H1 (cell line): ENCODE data around the gene ELAVL1. TPM values are rescaled to one million over a fixed set of nuclear protein-coding genes. Genes with fewer than 3 reads are reported as not detected.

Experiments
- EZH2 ChIP-seq: fragments of 200-600 bp; sonication (generic); IDR thresholded peaks from 2 replicates; pipeline ENCODE4 v1.7.1; 2012; ENCODE audit warnings: low read depth, mild to moderate bottlenecking, moderate library complexity, low read length, inconsistent platforms; ENCODE audit not compliant: severe bottlenecking
- RFX5 ChIP-seq: IDR thresholded peaks from 2 replicates; pipeline ENCODE4 v1.6.1; 2011; ENCODE audit warnings: low read depth, low read length, improper control_type of control experiment, borderline replicate concordance
- polyA plus RNA-seq, 7 experiments: library from polyadenylated mRNA; depleted of rRNA in 3 of 7; stranded (reverse) in 5 of 7; unstranded in 2 of 7; fragments of >200 nt in 5 of 7; fragments of 200-250 nt in 2 of 7; gene quantifications; 1 replicate in 5 of 7; 2 replicates in 1 of 7; 4 replicates in 1 of 7; pipeline versions ENCODE4 v1.2.1 to v1.2.3, GENCODE V29; 2011 to 2013; ENCODE audit warnings: missing spikeins in 2 of 7, mixed read lengths in 2 of 7
- total RNA-seq: library from RNA; stranded (reverse); fragmentation: NEBNext Ultra II Directional; extraction: Animal tissue kit (Norgen Biotek cat#: 25700); gene quantifications from 2 replicates; pipeline ENCODE4 v1.2.1, GENCODE V29; 2021
- TF ChIP-seq, protein P1 (sequence below): fragments of 300-600 bp; sonication (generic); IDR thresholded peaks from 2 replicates; pipeline ENCODE4 v1.7.1; 2012; ENCODE audit warnings: low read length, moderate library complexity, mild to moderate bottlenecking, inconsistent platforms; ENCODE audit not compliant: insufficient replicate concordance
- TF ChIP-seq, protein P2 (sequence below), 3 experiments: IDR thresholded peaks; 1 replicate in 2 of 3; 2 replicates in 1 of 3; pipeline versions ENCODE4 v1.5.1 to v1.6.1; 2011; ENCODE audit warnings: low read length in 3 of 3, mild to moderate bottlenecking in 3 of 3, inconsistent platforms in 2 of 3, low read depth in 1 of 3, moderate library complexity in 1 of 3; ENCODE audit not compliant: insufficient read depth in 1 of 3; ENCODE audit errors: control extremely low read depth in 1 of 3

The ELAVL1 gene
- total and polyA plus RNA-seq, 2 of the 8 experiments (the other 6 are each of a cell fraction or from before 2014, with no cell fraction given), result 56.7 to 163 TPM

DNA sequence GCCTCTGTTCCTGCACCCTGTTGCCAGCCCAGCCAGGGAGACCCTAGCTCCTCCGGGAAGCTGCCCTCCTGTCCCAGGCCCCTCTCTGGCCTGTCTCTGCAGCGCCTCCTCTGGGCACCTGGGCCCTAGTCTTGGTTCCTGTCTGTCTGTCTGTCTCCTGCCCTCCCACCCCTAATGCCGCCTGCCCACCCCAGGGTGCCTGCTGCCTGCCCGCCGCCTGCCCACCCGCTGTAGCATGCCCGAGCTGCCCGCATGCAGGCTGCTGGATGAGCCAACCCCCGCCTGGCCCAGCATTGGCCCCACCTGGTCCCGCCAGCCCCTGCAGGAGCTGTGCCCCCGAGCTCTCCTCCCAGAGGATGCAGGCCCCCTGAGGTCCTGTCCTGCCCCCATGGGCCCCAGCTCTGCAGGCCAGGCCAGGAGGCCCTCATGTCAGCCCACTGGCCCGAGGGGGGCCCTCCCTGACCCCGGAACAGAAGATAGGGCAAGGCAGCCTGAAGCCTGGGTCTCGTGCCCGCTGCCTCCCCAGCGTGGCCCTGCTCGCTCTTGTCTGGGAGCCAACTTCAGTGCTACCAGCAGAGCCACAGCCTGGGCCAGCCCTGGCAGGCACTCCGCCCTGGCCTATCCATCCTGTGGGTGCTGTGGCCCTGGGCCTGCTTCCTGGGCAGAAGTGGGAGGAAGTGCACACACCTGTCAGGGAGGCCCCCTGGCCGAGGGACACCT is 96.5 kb downstream of the ELAVL1 start (continued):
- TF ChIP-seq, protein P1, sequence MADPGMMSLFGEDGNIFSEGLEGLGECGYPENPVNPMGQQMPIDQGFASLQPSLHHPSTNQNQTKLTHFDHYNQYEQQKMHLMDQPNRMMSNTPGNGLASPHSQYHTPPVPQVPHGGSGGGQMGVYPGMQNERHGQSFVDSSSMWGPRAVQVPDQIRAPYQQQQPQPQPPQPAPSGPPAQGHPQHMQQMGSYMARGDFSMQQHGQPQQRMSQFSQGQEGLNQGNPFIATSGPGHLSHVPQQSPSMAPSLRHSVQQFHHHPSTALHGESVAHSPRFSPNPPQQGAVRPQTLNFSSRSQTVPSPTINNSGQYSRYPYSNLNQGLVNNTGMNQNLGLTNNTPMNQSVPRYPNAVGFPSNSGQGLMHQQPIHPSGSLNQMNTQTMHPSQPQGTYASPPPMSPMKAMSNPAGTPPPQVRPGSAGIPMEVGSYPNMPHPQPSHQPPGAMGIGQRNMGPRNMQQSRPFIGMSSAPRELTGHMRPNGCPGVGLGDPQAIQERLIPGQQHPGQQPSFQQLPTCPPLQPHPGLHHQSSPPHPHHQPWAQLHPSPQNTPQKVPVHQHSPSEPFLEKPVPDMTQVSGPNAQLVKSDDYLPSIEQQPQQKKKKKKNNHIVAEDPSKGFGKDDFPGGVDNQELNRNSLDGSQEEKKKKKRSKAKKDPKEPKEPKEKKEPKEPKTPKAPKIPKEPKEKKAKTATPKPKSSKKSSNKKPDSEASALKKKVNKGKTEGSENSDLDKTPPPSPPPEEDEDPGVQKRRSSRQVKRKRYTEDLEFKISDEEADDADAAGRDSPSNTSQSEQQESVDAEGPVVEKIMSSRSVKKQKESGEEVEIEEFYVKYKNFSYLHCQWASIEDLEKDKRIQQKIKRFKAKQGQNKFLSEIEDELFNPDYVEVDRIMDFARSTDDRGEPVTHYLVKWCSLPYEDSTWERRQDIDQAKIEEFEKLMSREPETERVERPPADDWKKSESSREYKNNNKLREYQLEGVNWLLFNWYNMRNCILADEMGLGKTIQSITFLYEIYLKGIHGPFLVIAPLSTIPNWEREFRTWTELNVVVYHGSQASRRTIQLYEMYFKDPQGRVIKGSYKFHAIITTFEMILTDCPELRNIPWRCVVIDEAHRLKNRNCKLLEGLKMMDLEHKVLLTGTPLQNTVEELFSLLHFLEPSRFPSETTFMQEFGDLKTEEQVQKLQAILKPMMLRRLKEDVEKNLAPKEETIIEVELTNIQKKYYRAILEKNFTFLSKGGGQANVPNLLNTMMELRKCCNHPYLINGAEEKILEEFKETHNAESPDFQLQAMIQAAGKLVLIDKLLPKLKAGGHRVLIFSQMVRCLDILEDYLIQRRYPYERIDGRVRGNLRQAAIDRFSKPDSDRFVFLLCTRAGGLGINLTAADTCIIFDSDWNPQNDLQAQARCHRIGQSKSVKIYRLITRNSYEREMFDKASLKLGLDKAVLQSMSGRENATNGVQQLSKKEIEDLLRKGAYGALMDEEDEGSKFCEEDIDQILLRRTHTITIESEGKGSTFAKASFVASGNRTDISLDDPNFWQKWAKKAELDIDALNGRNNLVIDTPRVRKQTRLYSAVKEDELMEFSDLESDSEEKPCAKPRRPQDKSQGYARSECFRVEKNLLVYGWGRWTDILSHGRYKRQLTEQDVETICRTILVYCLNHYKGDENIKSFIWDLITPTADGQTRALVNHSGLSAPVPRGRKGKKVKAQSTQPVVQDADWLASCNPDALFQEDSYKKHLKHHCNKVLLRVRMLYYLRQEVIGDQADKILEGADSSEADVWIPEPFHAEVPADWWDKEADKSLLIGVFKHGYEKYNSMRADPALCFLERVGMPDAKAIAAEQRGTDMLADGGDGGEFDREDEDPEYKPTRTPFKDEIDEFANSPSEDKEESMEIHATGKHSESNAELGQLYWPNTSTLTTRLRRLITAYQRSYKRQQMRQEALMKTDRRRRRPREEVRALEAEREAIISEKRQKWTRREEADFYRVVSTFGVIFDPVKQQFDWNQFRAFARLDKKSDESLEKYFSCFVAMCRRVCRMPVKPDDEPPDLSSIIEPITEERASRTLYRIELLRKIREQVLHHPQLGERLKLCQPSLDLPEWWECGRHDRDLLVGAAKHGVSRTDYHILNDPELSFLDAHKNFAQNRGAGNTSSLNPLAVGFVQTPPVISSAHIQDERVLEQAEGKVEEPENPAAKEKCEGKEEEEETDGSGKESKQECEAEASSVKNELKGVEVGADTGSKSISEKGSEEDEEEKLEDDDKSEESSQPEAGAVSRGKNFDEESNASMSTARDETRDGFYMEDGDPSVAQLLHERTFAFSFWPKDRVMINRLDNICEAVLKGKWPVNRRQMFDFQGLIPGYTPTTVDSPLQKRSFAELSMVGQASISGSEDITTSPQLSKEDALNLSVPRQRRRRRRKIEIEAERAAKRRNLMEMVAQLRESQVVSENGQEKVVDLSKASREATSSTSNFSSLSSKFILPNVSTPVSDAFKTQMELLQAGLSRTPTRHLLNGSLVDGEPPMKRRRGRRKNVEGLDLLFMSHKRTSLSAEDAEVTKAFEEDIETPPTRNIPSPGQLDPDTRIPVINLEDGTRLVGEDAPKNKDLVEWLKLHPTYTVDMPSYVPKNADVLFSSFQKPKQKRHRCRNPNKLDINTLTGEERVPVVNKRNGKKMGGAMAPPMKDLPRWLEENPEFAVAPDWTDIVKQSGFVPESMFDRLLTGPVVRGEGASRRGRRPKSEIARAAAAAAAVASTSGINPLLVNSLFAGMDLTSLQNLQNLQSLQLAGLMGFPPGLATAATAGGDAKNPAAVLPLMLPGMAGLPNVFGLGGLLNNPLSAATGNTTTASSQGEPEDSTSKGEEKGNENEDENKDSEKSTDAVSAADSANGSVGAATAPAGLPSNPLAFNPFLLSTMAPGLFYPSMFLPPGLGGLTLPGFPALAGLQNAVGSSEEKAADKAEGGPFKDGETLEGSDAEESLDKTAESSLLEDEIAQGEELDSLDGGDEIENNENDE, result no peak
- TF ChIP-seq, protein P2, sequence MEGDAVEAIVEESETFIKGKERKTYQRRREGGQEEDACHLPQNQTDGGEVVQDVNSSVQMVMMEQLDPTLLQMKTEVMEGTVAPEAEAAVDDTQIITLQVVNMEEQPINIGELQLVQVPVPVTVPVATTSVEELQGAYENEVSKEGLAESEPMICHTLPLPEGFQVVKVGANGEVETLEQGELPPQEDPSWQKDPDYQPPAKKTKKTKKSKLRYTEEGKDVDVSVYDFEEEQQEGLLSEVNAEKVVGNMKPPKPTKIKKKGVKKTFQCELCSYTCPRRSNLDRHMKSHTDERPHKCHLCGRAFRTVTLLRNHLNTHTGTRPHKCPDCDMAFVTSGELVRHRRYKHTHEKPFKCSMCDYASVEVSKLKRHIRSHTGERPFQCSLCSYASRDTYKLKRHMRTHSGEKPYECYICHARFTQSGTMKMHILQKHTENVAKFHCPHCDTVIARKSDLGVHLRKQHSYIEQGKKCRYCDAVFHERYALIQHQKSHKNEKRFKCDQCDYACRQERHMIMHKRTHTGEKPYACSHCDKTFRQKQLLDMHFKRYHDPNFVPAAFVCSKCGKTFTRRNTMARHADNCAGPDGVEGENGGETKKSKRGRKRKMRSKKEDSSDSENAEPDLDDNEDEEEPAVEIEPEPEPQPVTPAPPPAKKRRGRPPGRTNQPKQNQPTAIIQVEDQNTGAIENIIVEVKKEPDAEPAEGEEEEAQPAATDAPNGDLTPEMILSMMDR (IDR thresholded peaks at IDR 0.05; ENCODE audit: control extremely low read depth in 1 of 3, insufficient read depth in 1 of 3, low read depth in 1 of 3, low read length in 3 of 3), result peak; percentile 30 to 44 (median 32)
- TF ChIP-seq RFX5 (no peak), EZH2 (no peak)
